NCI-H82 (cell line): ENCODE data around the gene CELA2B.

ENCODE experiments used
- DNase-seq: peaks from one replicate; lab custom pipeline; 2025; lab: John Stamatoyannopoulos, UW

Gene CELA2B

GRCh38 chr1:15525050-15526020, 49.4 kb downstream of the CELA2B start:
- peak; percentile 89 for DNase-seq

GRCh38 chr1:15526021-15526489, 50.2 kb downstream of the CELA2B start:
- DNase-seq = peak; percentile 61

- DNase-seq = peak; percentile 100
These were observed 50.8 kb downstream of the CELA2B start, which contains the start of gene DNAJC16 for GRCh38 chr1:15526490-15527339. Gene DNAJC16, plus strand, starts transcription at chr1:15526848. Its CDS starts 2,258 bp downstream, at chr1:15529106.

- DNase-seq = no peak
These were observed 55.1 kb downstream of the CELA2B start for GRCh38 chr1:15531003-15531402.

GRCh38 chr1:15531682-15532081, 55.8 kb downstream of the CELA2B start:
- DNase-seq = no peak

GRCh38 chr1:15538771-15539170, 62.9 kb downstream of the CELA2B start:
- DNase-seq = no peak

GRCh38 chr1:15540186-15540585, 64.3 kb downstream of the CELA2B start:
- DNase-seq = no peak
